K562 (cell line): ENCODE data around the gene PPP3CA. TPM values are rescaled to one million over a fixed set of nuclear protein-coding genes. Genes with fewer than 3 reads are reported as not detected.

ENCODE experiments used
- ATAC-seq: fragments of 200-7000 bp; cut with Tn5 transposase; 3 replicates; pipeline ENCODE4 v1.9.1; 2020; ENCODE audit warnings: moderate library complexity
- BruUV-seq: library from RNA; stranded (reverse); fragments of 400-500 nt; replicated peaks from 2 replicates; lab custom pipeline; 2021; lab: Mats Ljungman, UMichigan
- CTCF ChIA-PET: fragments of 300-600 bp; formaldehyde crosslinking; extraction: SDS; loops from one replicate; lab custom pipeline; 2021; ENCODE audit warnings: low intra/inter-chr PET ratio; lab: Yijun Ruan, JAX
- POLR2A ChIA-PET: fragments of 300-600, 350-650 bp; sonication (Branson Sonifier 250); formaldehyde crosslinking; extraction: SDS; loops from one replicate; lab custom pipeline; 2021; ENCODE audit warnings: antibody characterized with exemption, inconsistent platforms; lab: Yijun Ruan, JAX
- DNase-seq, 4 experiments: peaks; one replicate each; pipeline versions ENCODE4 v3.0.0 to v3.0.0-alpha.2; 2011 to 2018; ENCODE audit warnings: low spot score in 3 of 4, mixed read lengths in 3 of 4; ENCODE audit errors: extremely low read depth in 1 of 4
- FAIRE-seq: peaks from 2 replicates; lab custom pipeline; 2011; peaks lifted over from hg19 to GRCh38; lab: Jason Lieb, UNC
- H2AFZ ChIP-seq: 2 replicates; pipeline ENCODE4 v1.6.0; 2011; ENCODE audit warnings: low read depth, low read length, control low read depth, inconsistent platforms
- H3K27ac ChIP-seq: fragments of 200-600 bp; 3 replicates; pipeline ENCODE4 v1.8.0; 2011; ENCODE audit warnings: low read depth, mild to moderate bottlenecking, control low read depth, inconsistent platforms, low read length, moderate library complexity, mixed read lengths; ENCODE audit errors: extremely low read depth
- H3K27me3 ChIP-seq, 2 experiments: fragments of 300-600 bp in 1 of 2; 2 replicates in 1 of 2; 3 replicates in 1 of 2; pipeline versions ENCODE4 v1.6.0 to v1.8.0; 2011; ENCODE audit warnings: inconsistent platforms in 2 of 2, low read length in 2 of 2, mild to moderate bottlenecking in 1 of 2, mixed read lengths in 1 of 2, moderate library complexity in 1 of 2; ENCODE audit not compliant: control insufficient read depth in 2 of 2, insufficient read depth in 2 of 2
- H3K36me3 ChIP-seq: fragments of 300-600 bp; 3 replicates; pipeline ENCODE4 v1.8.0; 2011; ENCODE audit warnings: mild to moderate bottlenecking, low read length, inconsistent platforms; ENCODE audit not compliant: control insufficient read depth, insufficient read depth
- H3K4me1 ChIP-seq, 2 experiments: fragments of 200-600 bp in 1 of 2; replicated peaks in 1 of 2; 2 replicates in 1 of 2; 3 replicates in 1 of 2; pipeline versions ENCODE4 v1.5.1 to v1.8.0; 2011; ENCODE audit warnings: inconsistent platforms in 2 of 2, low read length in 2 of 2, mild to moderate bottlenecking in 1 of 2, mixed read lengths in 1 of 2, moderate library complexity in 1 of 2; ENCODE audit not compliant: control insufficient read depth in 2 of 2, insufficient read depth in 2 of 2
- H3K4me2 ChIP-seq: 2 replicates; pipeline ENCODE4 v1.6.1; 2011; ENCODE audit warnings: low read length, control low read depth, inconsistent platforms, mixed read lengths; ENCODE audit not compliant: insufficient read depth
- H3K4me3 ChIP-seq: fragments of 200-600 bp; sonication (generic), shearing (Covaris generic); 2 replicates; pipeline ENCODE4 v1.5.1; 2016; ENCODE audit warnings: control low read depth, inconsistent platforms
- H3K79me2 ChIP-seq: fragments of 200-600 bp; 3 replicates; pipeline ENCODE4 v1.8.0; 2011; ENCODE audit warnings: low read length, inconsistent platforms; ENCODE audit not compliant: control insufficient read depth, insufficient read depth
- H3K9ac ChIP-seq, 2 experiments: 2 replicates each; pipeline versions ENCODE4 v1.6.0 to v1.6.1; 2011; ENCODE audit warnings: low read depth in 2 of 2, low read length in 2 of 2, control low read depth in 1 of 2, inconsistent platforms in 1 of 2, mild to moderate bottlenecking in 1 of 2, mixed read lengths in 1 of 2; ENCODE audit not compliant: insufficient read depth in 1 of 2
- H3K9me1 ChIP-seq: one replicate; pipeline ENCODE4 v1.6.0; 2011; ENCODE audit warnings: inconsistent platforms, mild to moderate bottlenecking, low read length, moderate library complexity; ENCODE audit not compliant: control insufficient read depth, insufficient read depth
- H3K9me3 ChIP-seq: replicated peaks from 2 replicates; pipeline ENCODE4 v1.5.1; 2011; ENCODE audit warnings: low read depth, low read length, inconsistent platforms; ENCODE audit not compliant: control insufficient read depth, insufficient read depth
- H4K20me1 ChIP-seq: replicated peaks from 2 replicates; pipeline ENCODE4 v1.6.1; 2011; ENCODE audit warnings: low read length, inconsistent platforms, mixed read lengths; ENCODE audit not compliant: control insufficient read depth, insufficient read depth
- GABPA ChIP-seq: fragments of 200-800 bp; sonication (Bioruptor generic); conservative IDR thresholded peaks from 2 replicates; pipeline ENCODE4 v1.6.1; 2016; ENCODE audit warnings: low read depth, missing genetic modification characterization, missing compliant biosample characterization
- MAFG ChIP-seq: fragments of 450-650 bp; conservative IDR thresholded peaks from 2 replicates; pipeline ENCODE4 v1.6.1; 2016; ENCODE audit warnings: missing genetic modification characterization, missing compliant biosample characterization
- RAD21 ChIP-seq, 2 experiments: fragments of 250-450 bp in 1 of 2; fragments of 450-650 bp in 1 of 2; sonication (Bioruptor Pico) in 1 of 2; formaldehyde crosslinking in 1 of 2; IDR thresholded peaks in 1 of 2; conservative IDR thresholded peaks in 1 of 2; 2 replicates each; pipeline versions ENCODE4 v1.4.0 to v1.8.0; 2020 to 2022; ENCODE audit warnings: mild to moderate bottlenecking in 2 of 2, moderate library complexity in 1 of 2
- TCFL5 ChIP-seq: fragments of 250-450 bp; sonication (Bioruptor Pico); conservative IDR thresholded peaks from 2 replicates; pipeline ENCODE4 v1.6.1; 2021; ENCODE audit warnings: mild to moderate bottlenecking, moderate library complexity, matching md5 sums
- WGBS: fragments of 100-300 bp; shearing (Covaris generic); methylation state at CpG from one replicate; pipeline ENCODE4 v1.1.6; 2016; ENCODE audit warnings: low coverage, mixed read lengths; ENCODE audit not compliant: insufficient coverage; ENCODE audit errors: missing lambda C conversion rate; 5-methylcytosine and 5-hydroxymethylcytosine counted together
- in situ Hi-C: fragments of 300-500 bp; cut with MboI; formaldehyde crosslinking; loops from 4 replicates; pipeline ENCODE4 v1.15.0; 2018; ENCODE audit warnings: inconsistent platforms, mixed read lengths
- intact Hi-C: fragments of 100-400 bp; cut with micrococcal nuclease; formaldehyde crosslinking; loops from 2 replicates; pipeline ENCODE4 v1.14.2; 2022
- polyA plus RNA-seq, 8 experiments: library from polyadenylated mRNA; depleted of rRNA in 4 of 8; stranded (reverse) in 5 of 8; unstranded in 3 of 8; fragments of >200 nt; fragmentation: Nextera tagmentation in 2 of 8; fragmentation: Illumina TruSeq in 1 of 8; extraction: Ambion mirVana in 2 of 8; extraction: Trizol in 1 of 8; gene quantifications; 2 replicates each; pipeline versions ENCODE4 v1.2.1 to v1.2.3, GENCODE V29; 2011 to 2014; ENCODE audit warnings: inconsistent platforms in 1 of 8, missing spikeins in 1 of 8
- total RNA-seq, 7 experiments: library from RNA; depleted of rRNA in 6 of 7; stranded (reverse); fragments of >200 nt in 6 of 7; fragmentation: Illumina TruSeq in 2 of 7; extraction: Trizol in 2 of 7; gene quantifications; 2 replicates each; pipeline versions ENCODE4 v1.2.1 to v1.2.3, GENCODE V29; 2011 to 2021; ENCODE audit warnings: low replicate concordance in 1 of 7
- TF ChIP-seq, protein P1 (sequence below), 2 experiments: IDR thresholded peaks; 2 replicates each; pipeline ENCODE4 v1.6.1; 2012; ENCODE audit warnings: improper control_type of control experiment in 2 of 2, low read depth in 2 of 2, low read length in 2 of 2, borderline replicate concordance in 1 of 2

Gene PPP3CA
- total and polyA plus RNA-seq, 9 of the 15 experiments (the other 6 are each of a cell fraction or from before 2014, with no cell fraction given), result 0.94 to 3.2 (median 1.6) TPM

DNA sequence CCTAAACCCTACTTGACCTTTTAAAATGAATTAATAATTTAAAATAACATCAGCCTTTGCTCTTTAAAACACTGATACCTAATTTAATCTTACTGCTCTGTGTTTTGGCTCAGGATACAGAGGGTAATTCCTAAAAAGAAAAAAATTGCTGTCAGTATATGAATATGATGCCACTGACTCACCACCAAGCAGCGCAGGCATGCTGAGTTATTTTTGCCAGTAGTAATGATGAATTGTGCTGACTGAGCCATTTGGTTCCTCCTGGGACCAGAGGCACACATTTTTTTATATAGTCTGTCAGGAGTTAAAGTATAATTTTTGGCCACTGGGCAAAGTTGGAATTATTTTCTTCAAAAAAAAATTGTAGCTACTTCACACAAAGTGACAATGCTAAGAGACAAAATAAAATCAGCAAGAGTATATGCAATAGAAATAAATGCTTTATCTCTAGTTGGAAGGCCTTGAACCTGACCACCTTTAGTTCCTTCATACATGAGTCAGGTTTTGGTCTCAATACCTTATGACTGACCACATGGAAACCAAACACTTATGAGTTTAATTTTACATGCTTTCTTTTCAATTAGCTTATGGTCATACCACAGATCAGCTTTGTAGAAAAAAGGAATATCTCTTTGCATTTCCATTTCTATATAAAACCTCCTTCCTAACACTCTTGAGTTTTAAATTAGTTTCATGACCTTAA, 115.1 kb downstream of the PPP3CA start:
- no TSS peak for BruUV-seq
- H3K27ac ChIP-seq, result no peak overlapping the region
- intact Hi-C loops, result no loop called here
- no peaks in the 10 kb centered on the region for H3K36me3 ChIP-seq
- no peak for ATAC-seq
- H3K9ac ChIP-seq, result no peak overlapping the region
- no peak overlapping the region for H2AFZ ChIP-seq
- no peaks in the 10 kb centered on the region for H3K79me2 ChIP-seq
- no peak for DNase-seq
- TF ChIP-seq MAFG (tag) (peak; percentile 55; the same call in 1 of the 2 replicates), TCFL5 (CRISPR knock-in tag) (no peak)
- TF ChIP-seq, all 486 proteins: peak for 1
- in situ Hi-C loops, result no loop called here
- Histone ChIP-seq H3K4me1 (no peaks in the 10 kb centered on the region), H3K4me3 (no peak overlapping the region), H3K9me1 (no peaks in the 10 kb centered on the region), H3K9me3 (no peaks in the 10 kb centered on the region), H3K4me2 (no peak overlapping the region), H4K20me1 (no peaks in the 10 kb centered on the region), H3K27me3 (no peaks in the 10 kb centered on the region)
- CTCF ChIA-PET, result no interaction called here
- FAIRE-seq, result no peak
- POLR2A ChIA-PET, result no interaction called here
- 0% methylated on average over 1 of the region's 1 CpG for WGBS

DNA sequence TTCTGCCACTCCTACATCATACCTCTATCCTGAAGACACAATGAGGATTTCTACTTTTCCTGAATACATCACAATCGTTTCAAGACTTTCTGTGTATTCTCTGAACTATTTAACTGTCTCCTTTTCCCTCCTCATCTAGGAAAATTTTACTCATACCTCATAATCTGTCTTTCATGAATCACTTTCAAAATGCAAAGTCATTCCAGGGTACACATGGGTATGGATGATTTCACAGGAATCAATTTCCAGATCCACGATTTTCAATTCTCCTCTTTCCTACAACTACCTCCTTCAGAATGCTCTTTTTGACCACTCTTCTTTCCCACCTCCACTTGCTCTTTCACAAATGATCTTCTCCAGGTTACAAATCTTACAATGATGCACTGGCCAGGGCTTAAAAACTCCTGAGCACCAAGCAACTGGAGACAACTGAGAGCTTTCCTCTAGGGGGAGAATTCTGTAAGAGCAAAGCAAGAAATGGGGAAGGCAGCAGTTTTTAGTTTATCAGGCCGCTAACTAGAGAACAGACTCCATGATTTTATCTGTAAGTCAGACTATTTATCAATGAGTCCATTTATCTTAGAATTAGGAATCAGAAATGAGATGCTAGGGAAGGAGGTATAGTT, 116.4 kb downstream of the PPP3CA start:
- no peaks in the 10 kb centered on the region for H3K36me3 ChIP-seq
- in situ Hi-C loops, result no loop called here
- CTCF ChIA-PET, result no interaction called here
- no peak for FAIRE-seq
- intact Hi-C loops, result no loop called here
- TF ChIP-seq MAFG (tag), result peak; percentile 75
- TF ChIP-seq GABPA, result no peak
- TF ChIP-seq, protein P1, sequence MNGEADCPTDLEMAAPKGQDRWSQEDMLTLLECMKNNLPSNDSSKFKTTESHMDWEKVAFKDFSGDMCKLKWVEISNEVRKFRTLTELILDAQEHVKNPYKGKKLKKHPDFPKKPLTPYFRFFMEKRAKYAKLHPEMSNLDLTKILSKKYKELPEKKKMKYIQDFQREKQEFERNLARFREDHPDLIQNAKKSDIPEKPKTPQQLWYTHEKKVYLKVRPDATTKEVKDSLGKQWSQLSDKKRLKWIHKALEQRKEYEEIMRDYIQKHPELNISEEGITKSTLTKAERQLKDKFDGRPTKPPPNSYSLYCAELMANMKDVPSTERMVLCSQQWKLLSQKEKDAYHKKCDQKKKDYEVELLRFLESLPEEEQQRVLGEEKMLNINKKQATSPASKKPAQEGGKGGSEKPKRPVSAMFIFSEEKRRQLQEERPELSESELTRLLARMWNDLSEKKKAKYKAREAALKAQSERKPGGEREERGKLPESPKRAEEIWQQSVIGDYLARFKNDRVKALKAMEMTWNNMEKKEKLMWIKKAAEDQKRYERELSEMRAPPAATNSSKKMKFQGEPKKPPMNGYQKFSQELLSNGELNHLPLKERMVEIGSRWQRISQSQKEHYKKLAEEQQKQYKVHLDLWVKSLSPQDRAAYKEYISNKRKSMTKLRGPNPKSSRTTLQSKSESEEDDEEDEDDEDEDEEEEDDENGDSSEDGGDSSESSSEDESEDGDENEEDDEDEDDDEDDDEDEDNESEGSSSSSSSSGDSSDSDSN (IDR thresholded peaks at IDR 0.05; ENCODE audit: borderline replicate concordance in 1 of 2, low read depth in 2 of 2, low read length in 2 of 2), result no peak
- TF ChIP-seq RAD21 (CRISPR knock-in tag; conservative IDR thresholded peaks at IDR 0.05 in 1 of 2, IDR thresholded peaks at IDR 0.05 in 1 of 2), result 0 out of 4 replicates have a peak, but pooled peaks of 1 of the 2 experiments have one; percentile 23
- ATAC-seq, result no peak
- no peaks in the 10 kb centered on the region for H3K79me2 ChIP-seq
- no peak for DNase-seq
- POLR2A ChIA-PET, result no interaction called here
- no peaks in the 10 kb centered on the region for H4K20me1 ChIP-seq
- H3K9me3 ChIP-seq, result no peaks in the 10 kb centered on the region
- no peak overlapping the region for H3K9ac ChIP-seq
- BruUV-seq, result no TSS peak
- WGBS, result 0% methylated on average over 3 of the region's 3 CpGs
- H3K4me3 ChIP-seq, result no peak overlapping the region
- H3K27ac ChIP-seq, result no peak overlapping the region
- no peaks in the 10 kb centered on the region for H3K27me3 ChIP-seq
- H2AFZ ChIP-seq, result no peak overlapping the region
- H3K4me2 ChIP-seq, result no peak overlapping the region
- no peaks in the 10 kb centered on the region for H3K9me1 ChIP-seq
- H3K4me1 ChIP-seq, result no peaks in the 10 kb centered on the region
